Calu3 (cell line): Measurements from ENCODE around the gene AP2B1. TPM values are rescaled to one million over a fixed set of nuclear protein-coding genes. Genes with fewer than 3 reads are reported as not detected.

Source experiments
- BruUV-seq: library from RNA; stranded (reverse); fragments of 400-500 nt; replicated peaks from 2 replicates; lab custom pipeline; 2021; lab: Mats Ljungman, UMichigan
- CTCF ChIA-PET: fragments of 300-600 bp; sonication (Branson Sonifier 250); formaldehyde crosslinking; loops from one replicate; lab custom pipeline; 2022; ENCODE audit warnings: antibody characterized with exemption; lab: Charles Lee
- DNase-seq: peaks from one replicate; pipeline ENCODE4 v3.0.0; 2022
- H3K27ac Mint-ChIP-seq: one replicate; pipeline ENCODE4 v1.8.0; 2022; ENCODE audit warnings: mixed read lengths; ENCODE audit not compliant: unreplicated experiment
- H3K27me3 Mint-ChIP-seq: one replicate; pipeline ENCODE4 v1.8.0; 2022; ENCODE audit warnings: mixed read lengths; ENCODE audit not compliant: unreplicated experiment
- H3K36me3 Mint-ChIP-seq: one replicate; pipeline ENCODE4 v1.8.0; 2022; ENCODE audit warnings: mild to moderate bottlenecking, moderate library complexity, mixed read lengths; ENCODE audit not compliant: insufficient read depth, unreplicated experiment
- H3K4me1 Mint-ChIP-seq: one replicate; pipeline ENCODE4 v1.8.0; 2022; ENCODE audit warnings: mild to moderate bottlenecking, low read depth, mixed read lengths; ENCODE audit not compliant: unreplicated experiment
- H3K4me3 Mint-ChIP-seq: one replicate; pipeline ENCODE4 v1.8.0; 2022; ENCODE audit warnings: mild to moderate bottlenecking, low read depth, moderate library complexity, mixed read lengths; ENCODE audit not compliant: unreplicated experiment
- H3K9me3 Mint-ChIP-seq: one replicate; pipeline ENCODE4 v1.8.0; 2022; ENCODE audit warnings: low read depth, mixed read lengths; ENCODE audit not compliant: unreplicated experiment
- CTCF ChIP-seq: fragments of 200-600 bp; IDR thresholded peaks from one replicate; pipeline ENCODE4 v1.8.0; 2022; ENCODE audit warnings: antibody characterized with exemption; ENCODE audit not compliant: unreplicated experiment
- intact Hi-C: fragments of 100-400 bp; cut with micrococcal nuclease; formaldehyde crosslinking; loops from one replicate; pipeline ENCODE4 v1.10.0; 2022; ENCODE audit not compliant: unreplicated experiment
- total RNA-seq: library from RNA; stranded (reverse); gene quantifications from 2 replicates; pipeline ENCODE4 v1.2.3, GENCODE V29; 2022

Gene AP2B1
- total RNA-seq, 1 experiment from 2014 or later = 309 TPM

- intact Hi-C loops = no loop called here
- BruUV-seq = no TSS peak
- H3K4me1 Mint-ChIP-seq = no peaks in the 10 kb centered on the region
- H3K27me3 Mint-ChIP-seq = no peaks in the 10 kb centered on the region
- H3K4me3 Mint-ChIP-seq = no peak overlapping the region
- H3K27ac Mint-ChIP-seq = no peak overlapping the region
- H3K9me3 Mint-ChIP-seq = no peaks in the 10 kb centered on the region
- CTCF ChIA-PET = no interaction called here
- peaks cover 21% of the 10 kb centered on the region for H3K36me3 Mint-ChIP-seq
- no peak for DNase-seq
- no peak for TF ChIP-seq CTCF
These were observed 137.9 kb downstream of the AP2B1 start for GRCh38 chr17:35725058-35725457.

GRCh38 chr17:35725802-35726126 lies 138.6 kb downstream of the AP2B1 start:
- no peak overlapping the region for H3K4me3 Mint-ChIP-seq
- CTCF ChIA-PET = no interaction called here

GRCh38 chr17:35726127-35726952 lies 139.2 kb downstream of the AP2B1 start:
- no peaks in the 10 kb centered on the region for H3K9me3 Mint-ChIP-seq
- H3K4me1 Mint-ChIP-seq = peaks cover 7% of the 10 kb centered on the region
- intact Hi-C loops = no loop called here
- TF ChIP-seq CTCF = no peak
- H3K4me3 Mint-ChIP-seq = no peak overlapping the region
- DNase-seq = peak; percentile 46
- no TSS peak for BruUV-seq
- CTCF ChIA-PET = no interaction called here
- peaks cover 22% of the 10 kb centered on the region for H3K36me3 Mint-ChIP-seq
- peaks cover 11% of the 10 kb centered on the region for H3K27me3 Mint-ChIP-seq
- no peak overlapping the region for H3K27ac Mint-ChIP-seq

More at GRCh38 chr17:35725802-35726126, 138.6 kb downstream of the AP2B1 start:
- peaks cover 5% of the 10 kb centered on the region for H3K27me3 Mint-ChIP-seq
- peaks cover 22% of the 10 kb centered on the region for H3K36me3 Mint-ChIP-seq
- no peak for DNase-seq
- H3K4me1 Mint-ChIP-seq = peaks cover 1% of the 10 kb centered on the region
- H3K27ac Mint-ChIP-seq = no peak overlapping the region
- TSS peak; percentile 36 for BruUV-seq
- H3K9me3 Mint-ChIP-seq = no peaks in the 10 kb centered on the region
- TF ChIP-seq CTCF = no peak
- intact Hi-C loops = no loop called here

- intact Hi-C loops = no loop called here
- Mint-ChIP-seq H3K27me3 (peaks cover 12% of the 10 kb centered on the region), H3K9me3 (no peaks in the 10 kb centered on the region), H3K4me3 (no peak overlapping the region), H3K4me1 (peaks cover 7% of the 10 kb centered on the region), H3K36me3 (peaks cover 22% of the 10 kb centered on the region), H3K27ac (no peak overlapping the region)
- CTCF ChIA-PET = no interaction called here
- no peak for DNase-seq
- BruUV-seq = no TSS peak
- TF ChIP-seq CTCF = no peak
These were observed 139.9 kb downstream of the AP2B1 start for GRCh38 chr17:35726953-35727460.
